Activated CD8-positive, alpha-beta T cell treated with anti-CD3 and anti-CD28 coated beads for 36 hours (primary cell): ENCODE measurements around the gene TEX54. TPM values are rescaled to one million over a fixed set of nuclear protein-coding genes. Genes with fewer than 3 reads are reported as not detected.

Source experiments
- ATAC-seq: fragments of 200-7000 bp; cut with Tn5 transposase; one replicate; pipeline ENCODE4 v1.10.0; 2021; ENCODE audit warnings: mild to moderate bottlenecking, moderate library complexity
- CTCF ChIA-PET: fragments of 350-600 bp; sonication (Branson Sonifier 250); formaldehyde crosslinking; loops from one replicate; lab custom pipeline; 2021; ENCODE audit warnings: antibody characterized with exemption; lab: Charles Lee
- POLR2A ChIA-PET: fragments of 350-600 bp; sonication (Branson Sonifier 250); formaldehyde crosslinking; loops from one replicate; lab custom pipeline; 2021; ENCODE audit warnings: antibody characterized with exemption; lab: Charles Lee
- DNase-seq: peaks from one replicate; pipeline ENCODE4 v3.0.0-alpha.2; 2020
- H3K27ac Mint-ChIP-seq: one replicate; pipeline ENCODE4 v1.8.0; 2021; ENCODE audit warnings: mild to moderate bottlenecking, mixed read lengths
- H3K27me3 Mint-ChIP-seq: one replicate; pipeline ENCODE4 v1.8.0; 2021; ENCODE audit warnings: mixed read lengths
- H3K36me3 Mint-ChIP-seq: one replicate; pipeline ENCODE4 v1.8.0; 2021; ENCODE audit warnings: low read depth, mixed read lengths
- H3K4me1 Mint-ChIP-seq: one replicate; pipeline ENCODE4 v1.8.0; 2021; ENCODE audit warnings: low read depth, mixed read lengths
- H3K4me3 Mint-ChIP-seq: one replicate; pipeline ENCODE4 v1.8.0; 2021; ENCODE audit warnings: mild to moderate bottlenecking, moderate library complexity, mixed read lengths
- H3K9me3 Mint-ChIP-seq: one replicate; pipeline ENCODE4 v1.8.0; 2021; ENCODE audit warnings: mixed read lengths
- CTCF ChIP-seq: fragments of 200-600 bp; IDR thresholded peaks from one replicate; pipeline ENCODE4 v1.8.0; 2022; ENCODE audit warnings: antibody characterized with exemption, mild to moderate bottlenecking
- intact Hi-C: fragments of 100-400 bp; cut with micrococcal nuclease; formaldehyde crosslinking; loops from one replicate; pipeline ENCODE4 v1.10.0; 2022
- total RNA-seq, 2 experiments: library from RNA; stranded (reverse); gene quantifications; one replicate each; pipeline ENCODE4 v1.2.3, GENCODE V29; 2021

TEX54 gene
- total RNA-seq, 2 experiments from 2014 or later: not detected

DNA sequence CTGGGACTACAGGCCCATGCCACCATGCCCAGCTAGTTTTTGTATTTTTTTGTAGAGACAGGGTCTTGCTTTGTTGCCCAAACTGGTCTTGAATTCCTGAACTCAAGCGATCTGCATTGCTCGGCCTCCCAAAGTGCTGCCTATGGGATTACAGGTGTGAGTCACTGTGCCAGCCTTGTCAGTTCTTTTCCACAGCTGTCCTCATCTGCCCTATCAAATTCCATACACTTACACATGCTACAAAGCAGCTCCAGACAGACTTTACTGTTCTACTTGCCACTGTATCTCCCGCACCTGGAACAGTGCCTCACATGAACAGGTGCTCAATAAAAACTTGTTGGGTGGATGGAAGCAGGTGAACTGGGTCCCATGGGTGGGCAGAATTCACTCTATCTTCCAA is 9.0 kb downstream of the TEX54 start:
- H3K9me3 Mint-ChIP-seq: no peaks in the 10 kb centered on the region
- no peaks in the 10 kb centered on the region for H3K27me3 Mint-ChIP-seq
- intact Hi-C loops: no loop called here
- peaks cover 7% of the 10 kb centered on the region for H3K4me1 Mint-ChIP-seq
- no peak overlapping the region for H3K4me3 Mint-ChIP-seq
- ChIA-PET CTCF (interaction anchor here (0.7 to 1.9 kb wide), 4 partner anchors 18 to 72 kb away, joined by 3 to 5 read pairs (median 4); no protein-coding TSS in a partner anchor), POLR2A (interaction anchor here (0.6 to 2.4 kb wide), 10 partner anchors 8 to 58 kb away, joined by 3 to 13 read pairs (median 4); partner anchors contain the start of genes NXF1, STX5, TEX54 and TMEM223)
- DNase-seq: no peak
- H3K27ac Mint-ChIP-seq: no peak overlapping the region
- TF ChIP-seq CTCF: no peak
- peaks cover 25% of the 10 kb centered on the region for H3K36me3 Mint-ChIP-seq
- ATAC-seq: no peak

GRCh38 chr11:62817129-62817528 is 15.5 kb downstream of the TEX54 start:
- Mint-ChIP-seq H3K4me1 (peaks cover 2% of the 10 kb centered on the region), H3K27ac (no peak overlapping the region), H3K4me3 (no peak overlapping the region), H3K27me3 (no peaks in the 10 kb centered on the region), H3K9me3 (no peaks in the 10 kb centered on the region), H3K36me3 (peaks cover 4% of the 10 kb centered on the region)
- POLR2A ChIA-PET: interaction anchor here (0.7 to 3.3 kb wide), 8 partner anchors 11 to 130 kb away, joined by 3 to 19 read pairs (median 7); partner anchors contain the start of genes SLC3A2, STX5, TEX54 and WDR74
- no peak for DNase-seq
- no peak for TF ChIP-seq CTCF
- intact Hi-C loops: no loop called here
- no peak for ATAC-seq
- CTCF ChIA-PET: interaction anchor here (1.2 to 2.2 kb wide), 4 partner anchors 11 to 123 kb away, joined by 3 to 13 read pairs (median 9); no protein-coding TSS in a partner anchor

DNA sequence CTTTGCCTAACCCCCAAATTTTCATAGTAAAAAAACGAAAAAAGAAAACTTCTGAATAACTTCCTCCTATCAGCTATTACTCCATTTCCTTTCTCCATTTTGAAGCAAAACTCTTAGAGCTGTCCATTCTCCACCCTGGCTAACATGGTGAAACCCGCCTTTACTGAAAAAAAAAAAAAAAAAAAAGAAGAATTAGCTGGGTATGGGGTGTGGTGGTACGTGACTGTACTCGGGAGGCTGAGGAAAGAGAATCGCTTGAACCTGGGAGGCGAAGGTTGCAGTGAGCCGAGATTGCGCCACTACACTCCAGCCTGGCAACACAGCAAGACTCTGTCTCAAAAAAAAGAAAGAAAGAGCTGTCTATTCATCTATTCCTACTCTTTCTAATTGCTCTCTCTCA is 16.1 kb downstream of the TEX54 start:
- no peaks in the 10 kb centered on the region for H3K27me3 Mint-ChIP-seq
- TF ChIP-seq CTCF: no peak
- ATAC-seq (no peak), DNase-seq (no peak)
- no peak overlapping the region for H3K4me3 Mint-ChIP-seq
- H3K9me3 Mint-ChIP-seq: no peaks in the 10 kb centered on the region
- intact Hi-C loops: no loop called here
- peaks cover 4% of the 10 kb centered on the region for H3K36me3 Mint-ChIP-seq
- ChIA-PET POLR2A (interaction anchor here (0.7 to 3.3 kb wide), 12 partner anchors 8 to 129 kb away, joined by 3 to 19 read pairs (median 6); partner anchors contain the start of genes SLC3A2, STX5, TEX54 and TMEM179B), CTCF (interaction anchor here (1.2 to 2.2 kb wide), 4 partner anchors 11 to 122 kb away, joined by 3 to 13 read pairs (median 9); no protein-coding TSS in a partner anchor)
- H3K27ac Mint-ChIP-seq: no peak overlapping the region
- peaks cover 2% of the 10 kb centered on the region for H3K4me1 Mint-ChIP-seq

DNA sequence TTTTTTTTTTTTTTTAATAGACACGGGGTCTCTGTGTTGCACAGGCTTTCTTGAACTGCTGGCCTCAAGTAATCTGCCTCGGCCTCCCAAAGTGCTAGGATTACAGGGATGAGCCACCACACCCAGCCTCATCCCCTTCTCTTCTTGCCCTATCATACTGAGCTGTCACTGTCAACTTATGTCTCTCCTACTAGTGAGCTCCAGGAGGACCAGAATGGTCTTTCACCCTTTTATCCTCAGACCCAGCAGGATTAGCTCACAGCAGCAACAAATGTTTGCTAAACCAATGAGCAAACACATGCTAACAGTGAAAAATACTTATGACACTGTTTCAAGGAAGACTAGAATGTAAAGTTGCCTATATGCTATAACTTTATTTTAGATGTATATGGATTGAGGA is 21.0 kb downstream of the TEX54 start:
- CTCF ChIA-PET: interaction anchor here (0.6 to 3.6 kb wide), 4 partner anchors 16 to 33 kb away, joined by 3 to 9 read pairs (median 6); partner anchors contain the start of gene TMEM179B
- DNase-seq: no peak
- H3K27ac Mint-ChIP-seq: no peak overlapping the region
- peaks cover 2% of the 10 kb centered on the region for H3K4me1 Mint-ChIP-seq
- intact Hi-C loops: no loop called here
- no peaks in the 10 kb centered on the region for H3K27me3 Mint-ChIP-seq
- no peak for ATAC-seq
- no peaks in the 10 kb centered on the region for H3K9me3 Mint-ChIP-seq
- no peaks in the 10 kb centered on the region for H3K36me3 Mint-ChIP-seq
- no peak overlapping the region for H3K4me3 Mint-ChIP-seq
- POLR2A ChIA-PET: interaction anchor here (0.9 to 3.2 kb wide), 5 partner anchors 16 to 29 kb away, joined by 3 to 11 read pairs (median 4); partner anchors contain the start of gene TEX54
- TF ChIP-seq CTCF: no peak

- no peak for TF ChIP-seq CTCF
- no peaks in the 10 kb centered on the region for H3K36me3 Mint-ChIP-seq
- intact Hi-C loops: no loop called here
- peaks cover 9% of the 10 kb centered on the region for H3K4me1 Mint-ChIP-seq
- H3K9me3 Mint-ChIP-seq: no peaks in the 10 kb centered on the region
- ChIA-PET POLR2A (interaction anchor here (1.2 to 3.2 kb wide), 2 partner anchors 17 to 30 kb away, joined by 3 to 11 read pairs; no protein-coding TSS in a partner anchor), CTCF (interaction anchor here (1.0 kb wide), 1 partner anchor 24 kb away, joined by 3 read pairs; no protein-coding TSS in a partner anchor)
- no peak overlapping the region for H3K4me3 Mint-ChIP-seq
- no peak overlapping the region for H3K27ac Mint-ChIP-seq
- H3K27me3 Mint-ChIP-seq: no peaks in the 10 kb centered on the region
- DNase-seq (no peak), ATAC-seq (no peak)
Measured at GRCh38 chr11:62810748-62811147, 21.9 kb downstream of the TEX54 start.
